Stimulated activated naive CD8-positive, alpha-beta T cell treated with anti-CD3 and anti-CD28 coated beads, Interleukin-15, Interleukin-2, amounts not matched to agents 100 U/mL and 50 U/mL, for 24 hours (primary cell): ENCODE data around the gene CZIB.

Experiments used
- ATAC-seq: fragments of 150-1000 bp; cut with Tn5 transposase; one replicate; pipeline ENCODE4 v1.10.0; 2021
- DNase-seq: peaks from one replicate; pipeline ENCODE4 v3.0.0; 2021

Gene CZIB

GRCh38 chr1:53220171-53220961 lies at the start of gene CZIB:
TSS of gene CZIB (minus strand) at chr1:53220634. CDS start at chr1:53220575, 59 bp downstream.
- DNase-seq (peak; percentile 97), ATAC-seq (peak; percentile 95)

- no peak for DNase-seq
- ATAC-seq = peak; percentile 25
These were observed 49.7 kb upstream of the CZIB start for GRCh38 chr1:53270107-53270506.

GRCh38 chr1:53267761-53268160 lies 47.3 kb upstream of the CZIB start:
- ATAC-seq (no peak), DNase-seq (no peak)

- DNase-seq = no peak
- no peak for ATAC-seq
These were observed 45.6 kb upstream of the CZIB start for GRCh38 chr1:53266038-53266437.

GRCh38 chr1:53265581-53265980 lies 45.1 kb upstream of the CZIB start:
- DNase-seq (no peak), ATAC-seq (no peak)

GRCh38 chr1:53264048-53264447 lies 43.6 kb upstream of the CZIB start:
- DNase-seq = no peak
- no peak for ATAC-seq

GRCh38 chr1:53262000-53262399 lies 41.6 kb upstream of the CZIB start:
- ATAC-seq = no peak
- DNase-seq = no peak

- no peak for ATAC-seq
- no peak for DNase-seq
These were observed 40.3 kb upstream of the CZIB start for GRCh38 chr1:53260631-53261247.

- no peak for DNase-seq
- no peak for ATAC-seq
These were observed 39.5 kb upstream of the CZIB start for GRCh38 chr1:53259932-53260331.

- ATAC-seq = no peak
- DNase-seq = no peak
These were observed 37.8 kb upstream of the CZIB start for GRCh38 chr1:53258216-53258615.

GRCh38 chr1:53257454-53258081 lies 37.1 kb upstream of the CZIB start:
- ATAC-seq (no peak), DNase-seq (no peak)

- ATAC-seq = no peak
- DNase-seq = no peak
These were observed 36.3 kb upstream of the CZIB start for GRCh38 chr1:53256511-53257453.

- ATAC-seq (no peak), DNase-seq (no peak)
These were observed 34.6 kb upstream of the CZIB start for GRCh38 chr1:53255031-53255430.

- ATAC-seq (no peak), DNase-seq (no peak)
These were observed 33.7 kb upstream of the CZIB start for GRCh38 chr1:53254011-53254640.

GRCh38 chr1:53250325-53250724 lies 29.9 kb upstream of the CZIB start:
- DNase-seq (no peak), ATAC-seq (no peak)

- no peak for ATAC-seq
- no peak for DNase-seq
These were observed 29.3 kb upstream of the CZIB start for GRCh38 chr1:53249706-53250105.

- no peak for ATAC-seq
- DNase-seq = no peak
These were observed 26.1 kb upstream of the CZIB start for GRCh38 chr1:53246261-53247134.

- no peak for DNase-seq
- ATAC-seq = no peak
These were observed 23.7 kb upstream of the CZIB start for GRCh38 chr1:53244141-53244540.

- DNase-seq (no peak), ATAC-seq (no peak)
These were observed 21.9 kb upstream of the CZIB start for GRCh38 chr1:53242381-53242780.

GRCh38 chr1:53241828-53242227 lies 21.4 kb upstream of the CZIB start:
- DNase-seq (no peak), ATAC-seq (no peak)
